Measurements from ENCODE around the gene WFS1. TPM values are rescaled to one million over a fixed set of nuclear protein-coding genes. Genes with fewer than 3 reads are reported as not detected.

WFS1 gene
- total RNA-seq, 1 donor = 17.0 TPM

- H4K20me1 ChIP-seq (ENCODE audit: insufficient read depth, low read length) = no peaks in the 10 kb centered on the region
- H3K4me3 ChIP-seq (ENCODE audit: insufficient read depth, low read length) = no peak overlapping the region
- no peak overlapping the region for H3K27ac ChIP-seq (ENCODE audit: low read depth, low read length)
- no peaks in the 10 kb centered on the region for H3K36me3 ChIP-seq (ENCODE audit: insufficient read depth, low read length)
- peaks cover 7% of the 10 kb centered on the region for H3K27me3 ChIP-seq (ENCODE audit: insufficient read depth, low read length)
- DNase-seq (ENCODE audit: insufficient read length, low spot score, missing footprints) = peak; percentile 80
- H3K79me2 ChIP-seq (ENCODE audit: insufficient read depth, low read length) = no peaks in the 10 kb centered on the region
- no peaks in the 10 kb centered on the region for H3K9me3 ChIP-seq (ENCODE audit: low read depth, low read length)
- TF ChIP-seq, protein P1, sequence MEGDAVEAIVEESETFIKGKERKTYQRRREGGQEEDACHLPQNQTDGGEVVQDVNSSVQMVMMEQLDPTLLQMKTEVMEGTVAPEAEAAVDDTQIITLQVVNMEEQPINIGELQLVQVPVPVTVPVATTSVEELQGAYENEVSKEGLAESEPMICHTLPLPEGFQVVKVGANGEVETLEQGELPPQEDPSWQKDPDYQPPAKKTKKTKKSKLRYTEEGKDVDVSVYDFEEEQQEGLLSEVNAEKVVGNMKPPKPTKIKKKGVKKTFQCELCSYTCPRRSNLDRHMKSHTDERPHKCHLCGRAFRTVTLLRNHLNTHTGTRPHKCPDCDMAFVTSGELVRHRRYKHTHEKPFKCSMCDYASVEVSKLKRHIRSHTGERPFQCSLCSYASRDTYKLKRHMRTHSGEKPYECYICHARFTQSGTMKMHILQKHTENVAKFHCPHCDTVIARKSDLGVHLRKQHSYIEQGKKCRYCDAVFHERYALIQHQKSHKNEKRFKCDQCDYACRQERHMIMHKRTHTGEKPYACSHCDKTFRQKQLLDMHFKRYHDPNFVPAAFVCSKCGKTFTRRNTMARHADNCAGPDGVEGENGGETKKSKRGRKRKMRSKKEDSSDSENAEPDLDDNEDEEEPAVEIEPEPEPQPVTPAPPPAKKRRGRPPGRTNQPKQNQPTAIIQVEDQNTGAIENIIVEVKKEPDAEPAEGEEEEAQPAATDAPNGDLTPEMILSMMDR (IDR thresholded peaks at IDR 0.05; ENCODE audit: extremely low read depth, low read depth, low read length) = no peak
- peaks cover 12% of the 10 kb centered on the region for H3K4me1 ChIP-seq (ENCODE audit: insufficient read depth, low read length)
- no peak overlapping the region for H3K4me2 ChIP-seq (ENCODE audit: insufficient read depth, low read length)
- H2AFZ ChIP-seq (ENCODE audit: low read length) = no peak overlapping the region
These were observed 78.8 kb downstream of the WFS1 start for GRCh38 chr4:6348408-6348807.

DNA sequence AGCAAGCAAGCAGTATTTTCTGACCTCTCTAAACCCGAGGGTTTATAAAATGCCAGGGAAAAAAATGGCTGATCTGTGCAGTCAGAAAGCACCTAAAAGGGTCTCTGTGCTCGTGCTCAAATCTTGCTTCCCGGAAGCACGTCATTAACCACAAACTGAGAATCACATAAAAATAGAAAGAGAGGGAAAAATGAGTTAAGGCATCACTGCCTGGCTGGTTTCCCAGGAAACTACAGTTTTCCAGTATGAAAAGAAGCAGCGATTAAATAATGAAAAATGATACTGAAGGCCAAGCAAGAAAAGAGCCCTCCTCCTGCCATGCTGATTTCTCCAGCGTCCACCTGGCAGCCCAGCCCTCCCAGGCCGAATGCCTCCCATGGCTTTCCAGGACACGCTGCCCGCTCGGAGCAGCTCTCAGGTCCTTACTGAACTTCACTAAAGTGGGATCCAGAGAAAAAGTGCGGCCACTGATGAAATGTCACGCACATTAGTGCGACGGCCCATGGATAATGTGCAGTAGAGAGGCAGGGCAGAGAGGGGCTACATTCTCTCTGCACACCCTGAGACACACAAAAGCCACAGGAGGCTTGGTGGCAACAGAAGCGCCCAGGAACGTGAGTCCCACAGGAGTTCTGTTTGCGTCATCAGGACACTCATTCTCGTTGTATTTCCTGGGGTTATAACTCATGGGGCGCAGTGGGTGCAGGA, 80.4 kb downstream of the WFS1 start:
- H3K36me3 ChIP-seq (ENCODE audit: insufficient read depth, low read length) = no peaks in the 10 kb centered on the region
- H3K9me3 ChIP-seq (ENCODE audit: low read depth, low read length) = no peaks in the 10 kb centered on the region
- no peak overlapping the region for H3K4me3 ChIP-seq (ENCODE audit: insufficient read depth, low read length)
- no peak overlapping the region for H3K27ac ChIP-seq (ENCODE audit: low read depth, low read length)
- H3K79me2 ChIP-seq (ENCODE audit: insufficient read depth, low read length) = no peaks in the 10 kb centered on the region
- H3K4me1 ChIP-seq (ENCODE audit: insufficient read depth, low read length) = no peaks in the 10 kb centered on the region
- H3K27me3 ChIP-seq (ENCODE audit: insufficient read depth, low read length) = peaks cover 7% of the 10 kb centered on the region
- TF ChIP-seq, protein P1 (IDR thresholded peaks at IDR 0.05; ENCODE audit: extremely low read depth, low read depth, low read length) = no peak
- no peak overlapping the region for H2AFZ ChIP-seq (ENCODE audit: low read length)
- no peaks in the 10 kb centered on the region for H4K20me1 ChIP-seq (ENCODE audit: insufficient read depth, low read length)
- peak; percentile 86 for DNase-seq (ENCODE audit: insufficient read length, low spot score, missing footprints)
- peak overlapping the region; percentile 16 for H3K4me2 ChIP-seq (ENCODE audit: insufficient read depth, low read length)

DNA sequence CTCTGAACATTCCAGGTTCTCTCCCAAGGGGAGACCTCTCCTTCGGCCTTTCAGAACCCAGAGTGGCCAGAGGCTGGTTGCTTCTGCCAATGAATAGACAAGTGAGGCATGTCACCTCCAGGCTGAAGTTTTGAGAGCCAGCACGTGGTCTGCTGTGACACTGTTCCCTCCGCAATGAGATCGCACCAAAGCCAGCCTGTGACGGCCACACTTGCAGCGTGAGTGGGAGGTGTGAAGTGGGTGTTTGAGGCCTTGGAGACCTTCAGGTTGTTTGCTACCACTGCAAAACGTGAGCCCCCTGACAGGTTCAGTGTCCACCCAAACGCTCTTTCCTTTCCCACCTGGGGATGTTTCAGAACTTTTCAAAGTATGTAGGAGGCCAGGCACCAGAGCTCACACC, 81.0 kb downstream of the WFS1 start:
- H2AFZ ChIP-seq (ENCODE audit: low read length) = no peak overlapping the region
- H3K4me2 ChIP-seq (ENCODE audit: insufficient read depth, low read length) = no peak overlapping the region
- H3K4me3 ChIP-seq (ENCODE audit: insufficient read depth, low read length) = no peak overlapping the region
- TF ChIP-seq, protein P1 (IDR thresholded peaks at IDR 0.05; ENCODE audit: extremely low read depth, low read depth, low read length) = no peak
- H3K4me1 ChIP-seq (ENCODE audit: insufficient read depth, low read length) = no peaks in the 10 kb centered on the region
- peaks cover 7% of the 10 kb centered on the region for H3K27me3 ChIP-seq (ENCODE audit: insufficient read depth, low read length)
- H4K20me1 ChIP-seq (ENCODE audit: insufficient read depth, low read length) = no peaks in the 10 kb centered on the region
- no peak overlapping the region for H3K27ac ChIP-seq (ENCODE audit: low read depth, low read length)
- no peaks in the 10 kb centered on the region for H3K9me3 ChIP-seq (ENCODE audit: low read depth, low read length)
- DNase-seq (ENCODE audit: insufficient read length, low spot score, missing footprints) = no peak
- no peaks in the 10 kb centered on the region for H3K79me2 ChIP-seq (ENCODE audit: insufficient read depth, low read length)
- H3K36me3 ChIP-seq (ENCODE audit: insufficient read depth, low read length) = no peaks in the 10 kb centered on the region

DNA sequence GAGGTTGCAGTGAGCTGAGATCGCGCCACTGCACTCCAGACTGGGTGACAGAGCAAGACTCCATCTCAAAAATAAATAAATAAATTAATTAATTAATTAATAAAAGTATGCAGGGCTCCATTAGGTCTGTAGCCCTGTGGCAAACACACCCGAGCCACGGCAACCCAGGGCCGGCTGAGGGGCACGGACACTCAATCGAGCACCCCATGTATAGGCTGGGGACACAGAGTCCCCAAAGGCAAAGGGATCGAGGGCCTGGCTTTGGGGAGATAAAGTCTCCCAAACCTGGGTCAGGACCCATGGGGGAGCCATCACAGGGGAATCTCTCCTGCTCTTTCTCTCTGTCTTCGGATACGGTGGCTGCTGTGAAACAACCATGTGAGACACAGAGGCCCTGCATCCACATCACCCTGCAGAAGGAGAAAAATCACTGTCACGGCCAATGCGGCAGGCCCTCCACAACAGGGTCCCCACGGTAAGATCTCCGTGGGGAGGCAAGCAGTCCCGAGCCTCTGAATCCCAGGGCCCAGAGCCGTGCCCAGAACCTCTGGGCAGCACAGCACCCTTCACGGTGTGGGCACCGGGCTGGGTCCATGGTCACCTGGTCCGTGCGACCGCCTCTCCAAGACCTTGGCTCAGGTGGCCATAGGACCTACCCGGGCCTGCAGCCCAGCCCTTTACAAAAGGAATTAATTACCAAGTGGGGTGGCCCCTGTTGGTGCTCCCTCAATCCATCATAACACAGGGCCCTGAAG, 81.8 kb downstream of the WFS1 start:
- Histone ChIP-seq H3K27ac (ENCODE audit: low read depth, low read length) (no peak overlapping the region), H3K4me3 (ENCODE audit: insufficient read depth, low read length) (no peak overlapping the region), H3K9me3 (ENCODE audit: low read depth, low read length) (no peaks in the 10 kb centered on the region), H3K4me2 (ENCODE audit: insufficient read depth, low read length) (no peak overlapping the region), H3K27me3 (ENCODE audit: insufficient read depth, low read length) (peaks cover 7% of the 10 kb centered on the region), H3K36me3 (ENCODE audit: insufficient read depth, low read length) (no peaks in the 10 kb centered on the region), H4K20me1 (ENCODE audit: insufficient read depth, low read length) (no peaks in the 10 kb centered on the region), H2AFZ (ENCODE audit: low read length) (no peak overlapping the region), H3K79me2 (ENCODE audit: insufficient read depth, low read length) (no peaks in the 10 kb centered on the region), H3K4me1 (ENCODE audit: insufficient read depth, low read length) (no peaks in the 10 kb centered on the region)
- TF ChIP-seq, protein P1 (IDR thresholded peaks at IDR 0.05; ENCODE audit: extremely low read depth, low read depth, low read length) = no peak
- DNase-seq (ENCODE audit: insufficient read length, low spot score, missing footprints) = peak; percentile 73

Measured in osteoblast (primary cell).